Epithelial cell of esophagus (primary cell): ENCODE results near the gene TMEM242.

ENCODE experiments used
- DNase-seq: peaks from one replicate; pipeline ENCODE4 v3.0.0; 2010; ENCODE audit warnings: low read depth
- H3K4me3 ChIP-seq: 2 replicates; pipeline ENCODE4 v1.5.1; 2011; ENCODE audit warnings: mild to moderate bottlenecking, low read length, control low read depth
- CTCF ChIP-seq: IDR thresholded peaks from 2 replicates; pipeline ENCODE4 v1.5.1; 2011; ENCODE audit warnings: low read depth, mild to moderate bottlenecking, low read length, control low read depth, inconsistent platforms; ENCODE audit not compliant: insufficient read depth; ENCODE audit errors: missing control alignments

The TMEM242 gene

GRCh38 chr6:157240059-157240959 lies 83.0 kb downstream of the TMEM242 start:
- no peak for TF ChIP-seq CTCF
- H3K4me3 ChIP-seq: no peak overlapping the region
- DNase-seq: peak; percentile 33

- H3K4me3 ChIP-seq: no peak overlapping the region
- no peak for TF ChIP-seq CTCF
- no peak for DNase-seq
Observed at GRCh38 chr6:157239671-157240058, 83.7 kb downstream of the TMEM242 start.
